ENCODE measurements around the gene SSBP3. TPM values are rescaled to one million over a fixed set of nuclear protein-coding genes. Genes with fewer than 3 reads are reported as not detected.

The SSBP3 gene
- total and polyA plus RNA-seq, 2 of the 13 experiments (the other 11 are each of a cell fraction or from before 2014, with no cell fraction given): 8.5 to 17.6 TPM

- TF ChIP-seq ZBTB46 (CRISPR knock-in tag; IDR thresholded peaks at IDR 0.05; ENCODE audit: borderline replicate concordance) (no peak), HDAC2 (CRISPR knock-in tag; IDR thresholded peaks at IDR 0.05) (peak; percentile 60; the same call in 1 of the 2 replicates), TFE3 (CRISPR knock-in tag; IDR thresholded peaks at IDR 0.05) (no peak), ZNF317 (CRISPR knock-in tag; IDR thresholded peaks at IDR 0.05) (no peak), HOXD1 (CRISPR knock-in tag; IDR thresholded peaks at IDR 0.05) (no peak), KDM1A (CRISPR knock-in tag; IDR thresholded peaks at IDR 0.05) (peak; percentile 55; the same call in 1 of the 2 replicates), AKNA (CRISPR knock-in tag; IDR thresholded peaks at IDR 0.05; ENCODE audit: borderline replicate concordance) (no peak), ZSCAN12 (CRISPR knock-in tag; IDR thresholded peaks at IDR 0.05) (no peak), RFX1 (IDR thresholded peaks at IDR 0.05) (no peak), CEBPG (CRISPR knock-in tag; IDR thresholded peaks at IDR 0.05) (peak; percentile 86), KDM6A (CRISPR knock-in tag; IDR thresholded peaks at IDR 0.05; ENCODE audit: low read depth) (peak; percentile 78), ZNF264 (CRISPR knock-in tag; IDR thresholded peaks at IDR 0.05) (0 out of 2 replicates have a peak, but pooled peaks have one; percentile 44), ZNF331 (CRISPR knock-in tag; IDR thresholded peaks at IDR 0.05) (peak; percentile 100), NFE2L1 (CRISPR knock-in tag; IDR thresholded peaks at IDR 0.05; ENCODE audit: borderline replicate concordance) (no peak), ZNF225 (CRISPR knock-in tag; IDR thresholded peaks at IDR 0.05) (no peak), IKZF5 (CRISPR knock-in tag; IDR thresholded peaks at IDR 0.05) (0 out of 2 replicates have a peak, but pooled peaks have one; percentile 55), SATB2 (CRISPR knock-in tag; IDR thresholded peaks at IDR 0.05) (no peak), ISL2 (CRISPR knock-in tag; IDR thresholded peaks at IDR 0.05) (0 out of 2 replicates have a peak, but pooled peaks have one; percentile 22), HOXA7 (CRISPR knock-in tag; IDR thresholded peaks at IDR 0.05) (no peak), ISX (CRISPR knock-in tag; conservative IDR thresholded peaks at IDR 0.05) (no peak), ZNF329 (CRISPR knock-in tag; IDR thresholded peaks at IDR 0.05; ENCODE audit: low read depth) (no peak)
Observed at GRCh38 chr1:54425152-54425584, 19.0 kb upstream of the SSBP3 start (continued).
